Daoy (cell line): ENCODE data around the gene OPALIN. TPM values are rescaled to one million over a fixed set of nuclear protein-coding genes. Genes with fewer than 3 reads are reported as not detected.

ENCODE experiments used
- DNase-seq: peaks from one replicate; pipeline ENCODE4 v3.0.0-alpha.2; 2015; ENCODE audit warnings: low read depth
- total RNA-seq: library from RNA; depleted of rRNA; stranded (reverse); fragments of >200 nt; shearing (Covaris generic); gene quantifications from 2 replicates; pipeline ENCODE4 v1.2.3, GENCODE V29; 2014; rRNA removed

The OPALIN gene, protein sequence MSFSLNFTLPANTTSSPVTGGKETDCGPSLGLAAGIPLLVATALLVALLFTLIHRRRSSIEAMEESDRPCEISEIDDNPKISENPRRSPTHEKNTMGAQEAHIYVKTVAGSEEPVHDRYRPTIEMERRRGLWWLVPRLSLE
- not detected in 2 replicates for total RNA-seq

- DNase-seq, result no peak
These were observed at the start of gene OPALIN for GRCh38 chr10:96358851-96359540. TSS of gene OPALIN (minus strand) at chr10:96359002. CDS start at chr10:96358896, 106 bp downstream.

- DNase-seq, result no peak
These were observed 49.4 kb upstream of the OPALIN start for GRCh38 chr10:96408201-96408600.

DNA sequence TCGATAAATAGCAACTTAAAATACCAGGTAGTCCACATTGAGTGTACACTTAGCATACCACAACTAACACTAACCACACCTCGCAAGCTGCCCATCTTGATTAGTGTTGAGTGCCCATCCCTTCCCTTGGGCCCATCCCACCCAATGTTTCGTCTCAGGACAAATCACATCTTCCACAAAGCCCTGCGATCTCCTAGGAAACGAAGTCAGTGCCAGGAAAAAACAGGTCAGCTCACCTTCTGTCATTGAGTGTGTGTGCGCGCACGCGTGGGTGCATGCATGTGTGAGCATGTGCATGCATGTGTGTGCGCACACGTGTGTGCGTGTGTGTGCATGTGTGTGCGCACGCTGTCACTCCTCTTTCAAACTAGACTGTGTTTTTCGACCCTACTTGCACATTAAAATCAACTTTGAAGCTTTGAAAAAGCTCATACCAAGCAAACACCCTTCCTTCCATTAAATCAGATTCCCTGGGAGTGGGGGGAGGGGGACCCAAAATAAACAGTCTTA lies 48.8 kb upstream of the OPALIN start:
- no peak for DNase-seq

- DNase-seq, result no peak
These were observed 47.3 kb upstream of the OPALIN start for GRCh38 chr10:96406091-96406490.

DNA sequence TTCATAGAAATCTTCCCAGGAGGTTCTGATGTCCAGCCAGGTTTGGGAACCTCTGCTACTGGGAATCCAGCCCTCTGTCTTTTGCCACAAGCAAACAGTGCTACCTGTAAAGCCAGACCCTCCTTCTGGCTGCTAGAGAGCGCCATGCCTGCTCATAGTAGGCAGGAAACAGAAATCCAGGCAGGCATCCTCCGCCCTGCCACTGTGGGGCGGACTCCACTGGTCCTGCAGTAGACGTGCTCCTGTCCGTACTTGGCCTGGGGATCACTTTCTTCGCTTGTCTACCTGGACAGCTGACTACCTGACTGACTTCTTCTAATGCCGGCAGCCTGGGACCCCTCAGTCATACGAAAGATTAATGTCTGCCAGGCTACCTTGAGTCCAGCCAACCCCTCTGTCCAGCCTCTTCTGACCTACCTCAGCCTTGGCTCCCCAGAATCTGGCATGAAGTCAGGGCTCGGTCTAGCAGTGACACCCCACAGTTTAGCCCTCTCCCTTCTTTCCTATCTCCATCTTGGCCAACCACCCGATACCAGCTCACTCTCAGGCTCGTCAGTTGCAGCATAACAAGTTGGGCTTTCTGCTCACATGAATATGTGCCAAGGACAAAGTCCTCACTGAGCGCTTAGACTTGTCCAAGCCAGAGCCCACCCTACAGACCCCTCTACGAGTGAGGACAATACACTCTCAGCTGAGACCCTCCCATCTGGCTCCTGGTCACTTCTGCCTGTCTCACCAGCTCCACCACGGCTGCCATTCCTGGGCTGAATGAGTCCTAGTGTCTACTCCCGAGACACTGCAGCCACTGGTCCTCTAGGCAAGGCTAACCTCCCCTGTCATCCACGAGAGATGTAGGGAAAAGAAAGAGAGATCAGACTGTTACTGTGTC lies 43.9 kb upstream of the OPALIN start:
- no peak for DNase-seq

DNA sequence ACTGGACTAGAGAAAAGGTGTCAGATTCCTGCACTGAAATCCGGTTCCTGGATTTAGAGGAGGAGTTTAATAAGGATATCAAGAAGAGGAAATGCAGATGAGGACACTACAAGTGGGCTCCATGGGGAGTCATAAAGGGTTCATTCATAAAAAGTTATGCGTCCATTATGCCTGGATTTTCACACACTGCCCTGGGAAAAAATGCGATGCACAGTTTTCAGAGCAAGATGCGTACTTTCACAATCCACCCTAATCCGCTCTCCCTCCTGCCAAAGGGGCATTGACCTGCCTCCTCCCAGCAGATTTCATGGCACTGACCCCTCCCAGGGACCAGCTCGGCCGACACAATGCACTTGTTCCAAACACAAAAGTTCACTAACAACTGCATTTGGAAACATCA lies 42.2 kb upstream of the OPALIN start:
- DNase-seq, result no peak

- DNase-seq, result no peak
These were observed 41.7 kb upstream of the OPALIN start for GRCh38 chr10:96400465-96400864.

- DNase-seq, result no peak
These were observed 39.1 kb upstream of the OPALIN start for GRCh38 chr10:96397902-96398301.

DNA sequence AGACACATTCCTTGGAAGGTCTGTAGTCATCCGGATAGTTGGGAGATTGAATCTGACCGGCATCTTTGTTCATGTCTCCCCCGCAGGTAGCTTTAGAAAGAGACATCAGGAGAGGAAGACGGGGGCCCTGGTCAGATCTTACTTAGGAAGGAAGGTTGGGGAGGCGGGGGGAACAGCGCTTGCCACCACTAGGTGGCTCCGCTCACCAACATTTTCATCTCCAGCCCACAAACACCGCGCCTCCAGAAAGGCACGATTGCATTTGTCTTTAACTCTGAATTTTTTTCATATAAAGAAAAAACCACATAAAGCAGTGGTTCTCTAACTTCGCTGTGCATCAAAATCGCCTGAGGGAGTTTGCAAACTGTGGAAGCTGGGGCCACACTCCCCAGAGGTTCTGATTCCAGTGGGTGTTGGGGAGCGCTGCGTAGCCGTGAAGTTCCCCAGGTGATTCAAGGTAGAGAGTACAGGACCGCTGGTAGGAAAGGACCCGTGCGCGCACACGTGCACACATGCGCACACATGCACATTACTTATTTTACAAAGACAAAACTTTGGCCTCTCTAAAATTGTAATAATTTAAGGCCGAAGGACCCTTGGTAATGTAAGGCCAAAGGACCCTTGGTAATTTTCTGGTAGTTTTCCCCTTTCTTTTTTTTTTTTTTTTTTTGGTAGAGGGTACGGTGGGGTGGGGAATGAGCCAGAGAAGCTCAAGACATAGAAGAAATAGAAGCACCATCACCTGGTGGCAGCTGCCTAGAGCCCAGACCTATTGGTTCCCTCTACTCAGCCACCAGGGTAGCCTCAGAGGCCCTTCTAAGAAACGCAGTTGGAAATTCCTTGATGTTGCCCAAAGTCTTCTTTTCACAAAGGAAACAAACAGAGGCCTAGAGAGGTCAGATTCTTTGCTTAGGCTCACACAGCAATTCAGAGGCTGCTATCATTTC lies 37.4 kb upstream of the OPALIN start:
- DNase-seq, result peak; percentile 63

DNA sequence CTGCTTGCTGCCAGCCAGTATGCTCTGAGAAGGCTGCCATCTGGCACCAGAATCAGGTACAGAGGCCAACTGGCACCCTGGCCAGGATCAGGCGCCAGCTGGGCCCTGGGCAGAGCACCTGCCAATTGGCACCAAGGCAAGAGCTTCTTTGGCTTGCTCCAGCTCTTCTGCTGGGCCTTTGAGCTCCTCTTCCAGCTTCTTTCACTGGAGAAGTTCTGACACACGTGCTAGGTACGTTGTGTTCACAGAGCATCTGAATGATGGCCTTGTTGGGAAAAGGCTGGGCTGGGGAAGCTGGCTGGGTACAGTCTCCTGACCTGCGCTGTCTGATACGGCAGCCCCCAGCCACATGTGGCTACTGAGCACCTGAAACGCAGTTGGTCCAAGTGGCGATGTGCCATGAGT lies 31.7 kb upstream of the OPALIN start:
- no peak for DNase-seq

GRCh38 chr10:96389785-96390184 lies 31.0 kb upstream of the OPALIN start:
- no peak for DNase-seq

DNA sequence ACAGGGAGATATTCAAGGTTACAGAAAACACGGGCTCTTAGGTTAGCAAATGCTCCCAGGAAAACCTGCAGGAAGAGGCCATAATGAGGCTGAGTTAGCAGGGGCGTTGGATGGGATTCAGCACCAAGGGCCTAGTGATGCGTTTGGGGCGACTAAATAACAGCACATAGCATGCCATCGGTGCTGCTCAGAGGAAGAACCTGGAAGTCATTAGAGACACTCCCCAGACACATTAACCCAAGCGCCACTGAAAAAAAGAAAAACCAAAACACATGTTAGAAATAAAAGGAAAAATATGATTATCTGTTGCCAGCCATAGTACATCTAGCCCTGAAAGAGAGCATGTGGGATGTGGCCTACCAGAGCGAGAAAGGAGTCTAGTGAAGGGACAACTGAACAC lies 28.8 kb upstream of the OPALIN start:
- DNase-seq, result no peak

DNA sequence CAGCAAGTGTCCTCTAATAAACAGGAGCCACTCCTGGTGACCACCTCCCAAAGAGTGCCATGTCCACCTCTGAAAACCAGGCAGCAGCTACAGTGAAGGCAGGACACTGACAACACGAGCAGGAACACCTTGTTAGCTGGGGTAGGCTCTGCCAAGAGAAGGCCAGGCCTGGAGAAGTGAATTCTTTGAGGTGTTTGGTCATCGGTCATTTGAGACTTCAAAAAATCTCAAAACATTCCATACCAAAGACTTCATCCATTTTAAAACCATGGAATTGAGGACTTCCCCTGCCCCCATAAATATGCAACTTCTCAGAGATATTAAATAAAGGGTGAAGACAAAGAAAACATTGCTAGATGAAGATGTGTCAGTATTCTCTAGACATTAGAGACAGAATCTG lies 28.4 kb upstream of the OPALIN start:
- no peak for DNase-seq

DNA sequence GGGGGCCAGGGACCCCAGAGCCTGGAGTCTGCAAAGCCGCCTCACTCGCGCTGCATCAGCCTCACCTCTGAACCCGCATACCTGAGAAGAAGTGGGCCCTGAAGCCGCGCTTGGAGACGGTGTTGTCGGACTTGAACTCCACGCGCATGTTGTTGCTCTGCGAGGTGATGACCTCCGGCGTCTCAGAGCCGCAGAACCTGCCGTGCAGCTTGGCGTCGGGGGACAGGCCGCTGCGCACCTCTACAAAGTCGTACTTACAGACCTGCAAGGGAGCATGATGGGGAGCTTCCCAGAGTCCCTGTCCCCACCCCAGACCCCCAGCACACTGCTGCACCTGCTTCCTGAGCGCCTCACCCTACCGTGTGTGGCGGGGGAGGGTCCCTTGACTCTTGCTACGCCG lies 25.7 kb upstream of the OPALIN start:
- no peak for DNase-seq

GRCh38 chr10:96380821-96381220 lies 22.0 kb upstream of the OPALIN start:
- DNase-seq, result peak; percentile 17

DNA sequence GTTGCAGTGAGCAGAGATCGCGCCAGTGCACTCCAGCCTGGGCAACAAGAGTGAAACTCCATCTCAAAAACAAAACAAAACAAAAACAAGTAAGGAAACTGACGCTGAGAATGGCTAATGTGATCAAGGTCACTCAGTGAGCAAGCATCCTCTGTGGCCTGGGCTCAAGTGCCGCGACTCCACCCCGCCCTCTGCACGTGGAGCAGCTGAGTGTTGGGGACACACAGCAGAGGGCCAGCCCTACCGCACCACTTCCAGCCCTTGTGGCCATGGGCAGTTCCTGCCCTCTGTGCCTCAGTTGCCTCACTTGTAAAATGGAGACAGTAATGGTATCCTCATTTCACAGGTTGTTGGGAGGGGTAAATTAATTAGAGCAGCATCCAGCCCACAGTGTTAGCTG lies 21.0 kb upstream of the OPALIN start:
- no peak for DNase-seq

- DNase-seq, result no peak
These were observed 19.9 kb upstream of the OPALIN start for GRCh38 chr10:96378741-96379140.

- peak; percentile 39 for DNase-seq
These were observed 19.1 kb upstream of the OPALIN start for GRCh38 chr10:96377816-96378294.

GRCh38 chr10:96376483-96376882 lies 17.7 kb upstream of the OPALIN start:
- no peak for DNase-seq

DNA sequence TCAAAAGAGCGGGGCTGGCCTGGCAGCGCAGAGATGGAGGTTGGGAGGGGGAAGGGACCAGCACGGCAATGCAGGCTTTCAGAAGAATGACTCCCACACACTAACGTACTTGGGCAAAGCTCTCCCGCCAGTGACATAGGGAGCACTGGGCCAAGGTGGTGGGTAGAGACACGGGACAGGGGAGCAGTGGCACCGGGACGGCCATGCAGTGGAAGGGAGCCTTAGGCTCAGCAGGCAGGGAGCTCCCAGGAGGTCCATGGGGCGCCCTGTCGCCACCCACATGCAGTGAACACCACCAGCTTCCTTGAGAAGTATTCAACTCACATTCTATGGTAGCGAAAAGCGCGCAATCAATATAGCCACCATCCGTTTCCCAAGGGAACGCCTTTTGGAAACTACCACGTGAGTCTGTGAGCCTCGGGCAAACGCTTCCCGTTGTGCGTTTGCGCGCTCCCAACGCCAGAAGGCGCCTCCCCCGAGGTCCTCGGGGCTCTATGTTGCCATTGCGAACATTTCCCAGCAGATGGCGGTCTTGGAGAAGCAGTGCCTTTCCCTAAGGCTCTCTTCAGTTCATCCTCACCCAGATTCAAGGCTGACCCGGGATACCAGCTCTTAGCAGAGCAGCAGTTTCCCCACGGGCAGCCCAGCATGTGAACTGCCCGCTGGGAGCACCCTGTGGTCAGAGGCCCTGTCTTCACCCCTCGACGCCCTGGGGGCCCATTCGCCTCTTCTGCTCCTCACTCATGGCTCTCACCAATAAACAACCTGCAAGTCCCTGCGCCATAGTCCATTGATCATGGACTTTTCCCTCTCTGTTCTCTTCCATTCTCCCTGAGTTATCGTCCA lies 16.4 kb upstream of the OPALIN start:
- peak; percentile 87 for DNase-seq
